Heart left ventricle (tissue), 13 donors: ENCODE data around the gene PKN1.

ENCODE experiments used
- POLR2A ChIP-seq, 2 donors: fragments of 450-650 bp; IDR thresholded peaks; one replicate each; pipeline ENCODE4 v1.6.1; 2017; ENCODE audit warnings: antibody characterized with exemption in 2 of 2, mild to moderate bottlenecking in 2 of 2, moderate library complexity in 2 of 2
- TF ChIP-seq, protein P1 (sequence below), 12 donors: fragments of 200-600 bp; sonication (generic) in 4 of 12; IDR thresholded peaks; one replicate each; pipeline versions ENCODE4 v1.5.0 to v1.8.0; 2018 to 2022; ENCODE audit warnings: antibody characterized with exemption in 12 of 12, mild to moderate bottlenecking in 5 of 12
- donor health status: ischemic (EF 13 %, LVEDD 7.1; RV severe dilation, severe dysfunction).
- donor health status: DM: no; HTN: yes; CAD: no.
- donor health status: DM: no; HTN: no; CAD: no.
- donor health status: ischemic (EF 25% LVEDD 6.9; RV normal size, moderate dysfunction).
- donor health status: ischemic (EF 25% LVEDD 5.7; RV mildly dilated, moderate dysfunction).
- donor health status: ischemic (EF 35%, LVEDD 5.7; RV mildly dilated, moderate dysfunction).
- donor health status: nonischemic (EF 11% LVEDD 7.7; RV severe dilation, severe dysfunction).
- donor health status: DM: yes; HTN: yes; CAD: no.
- donor health status: PGD.
- donor health status: ischemic (EF 29% LVEDD 5.4; RV normal size, mild dysfunction).
- donor health status: nonischemic (EF 23%, LVEDD 6.1; RV moderate dilation, normal function).

GRCh38 chr19:14476673-14477401 is 43.7 kb downstream of the PKN1 start:
- TF ChIP-seq, protein P1, sequence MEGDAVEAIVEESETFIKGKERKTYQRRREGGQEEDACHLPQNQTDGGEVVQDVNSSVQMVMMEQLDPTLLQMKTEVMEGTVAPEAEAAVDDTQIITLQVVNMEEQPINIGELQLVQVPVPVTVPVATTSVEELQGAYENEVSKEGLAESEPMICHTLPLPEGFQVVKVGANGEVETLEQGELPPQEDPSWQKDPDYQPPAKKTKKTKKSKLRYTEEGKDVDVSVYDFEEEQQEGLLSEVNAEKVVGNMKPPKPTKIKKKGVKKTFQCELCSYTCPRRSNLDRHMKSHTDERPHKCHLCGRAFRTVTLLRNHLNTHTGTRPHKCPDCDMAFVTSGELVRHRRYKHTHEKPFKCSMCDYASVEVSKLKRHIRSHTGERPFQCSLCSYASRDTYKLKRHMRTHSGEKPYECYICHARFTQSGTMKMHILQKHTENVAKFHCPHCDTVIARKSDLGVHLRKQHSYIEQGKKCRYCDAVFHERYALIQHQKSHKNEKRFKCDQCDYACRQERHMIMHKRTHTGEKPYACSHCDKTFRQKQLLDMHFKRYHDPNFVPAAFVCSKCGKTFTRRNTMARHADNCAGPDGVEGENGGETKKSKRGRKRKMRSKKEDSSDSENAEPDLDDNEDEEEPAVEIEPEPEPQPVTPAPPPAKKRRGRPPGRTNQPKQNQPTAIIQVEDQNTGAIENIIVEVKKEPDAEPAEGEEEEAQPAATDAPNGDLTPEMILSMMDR (IDR thresholded peaks at IDR 0.05): no peak
- TF ChIP-seq POLR2A (IDR thresholded peaks at IDR 0.05): no peak
